ACC112 (cell line): Measurements from ENCODE around the gene TBC1D14.

Experiments
- H2AFZ ChIP-seq: fragments of 200-600 bp; sonication (generic); one replicate; pipeline ENCODE4 v1.6.0; 2017; ENCODE audit warnings: antibody characterized with exemption, low read length; ENCODE audit not compliant: unreplicated experiment
- H3K27ac ChIP-seq: fragments of 200-600 bp; sonication (generic); 2 replicates; pipeline ENCODE4 v1.5.1; 2014; ENCODE audit warnings: low read depth, mild to moderate bottlenecking, antibody characterized with exemption, low read length, moderate library complexity
- H3K27me3 ChIP-seq: fragments of 200-600 bp; sonication (generic); 2 replicates; pipeline ENCODE4 v1.6.1; 2014; ENCODE audit warnings: mild to moderate bottlenecking, antibody characterized with exemption, low read length, moderate library complexity, mixed read lengths; ENCODE audit not compliant: insufficient read depth
- H3K36me3 ChIP-seq: fragments of 200-600 bp; sonication (generic); 2 replicates; pipeline ENCODE4 v1.6.1; 2016; ENCODE audit warnings: mild to moderate bottlenecking, antibody characterized with exemption, low read length, moderate library complexity, mixed read lengths; ENCODE audit not compliant: insufficient read depth
- H3K4me1 ChIP-seq: fragments of 200-600 bp; sonication (generic); one replicate; pipeline ENCODE4 v1.6.1; 2016; ENCODE audit warnings: low read length, mixed read lengths; ENCODE audit not compliant: insufficient read depth, unreplicated experiment, control insufficient read depth
- H3K4me3 ChIP-seq: fragments of 200-600 bp; sonication (generic); 2 replicates; pipeline ENCODE4 v1.5.1; 2014; ENCODE audit warnings: mild to moderate bottlenecking, low read depth, low read length
- H3K79me2 ChIP-seq: fragments of 200-600 bp; sonication (generic); one replicate; pipeline ENCODE4 v1.6.0; 2016; ENCODE audit warnings: low read length; ENCODE audit not compliant: control insufficient read depth, unreplicated experiment, insufficient read depth

TBC1D14 gene

DNA sequence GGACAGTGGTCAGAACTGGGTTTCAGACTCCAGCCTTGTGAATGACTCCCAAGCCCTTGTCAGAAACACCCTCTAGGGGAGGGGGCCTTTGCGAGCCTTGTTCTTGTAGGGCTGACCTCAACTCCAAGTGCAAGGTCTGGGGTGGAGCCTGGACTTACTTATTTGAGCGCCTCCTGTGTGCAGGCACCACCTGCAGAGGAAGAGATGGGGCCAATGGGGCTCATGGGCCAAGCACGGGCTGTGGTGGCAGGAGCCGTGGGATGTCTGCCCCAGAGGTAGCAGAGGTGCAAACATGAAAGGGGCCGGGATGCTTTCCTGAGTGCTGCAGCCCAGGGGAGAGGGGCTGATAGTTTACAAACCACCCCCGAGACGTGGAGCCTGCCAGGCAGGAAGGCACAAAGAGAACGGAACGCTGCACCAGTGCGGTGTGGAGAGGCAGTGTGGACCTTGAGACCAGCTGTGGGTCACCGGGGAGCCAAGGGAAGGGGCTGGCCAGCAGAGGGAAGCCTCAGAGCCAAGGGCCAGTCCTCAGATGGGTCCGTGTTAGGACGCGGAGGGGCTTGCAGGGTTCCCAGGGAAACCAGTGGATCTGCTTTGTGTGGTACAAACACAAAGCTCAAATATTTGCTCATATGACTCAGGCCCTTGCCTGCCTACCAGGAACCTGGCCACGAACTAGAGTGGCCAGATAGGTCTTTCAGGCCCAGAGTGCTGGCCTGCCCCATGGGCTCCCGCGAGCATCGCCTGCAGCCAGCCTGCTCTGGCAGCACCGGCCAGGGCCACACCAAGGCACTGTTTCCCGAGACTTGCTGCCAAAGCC lies 124.8 kb downstream of the TBC1D14 start:
- no peak overlapping the region; the same call in 1 of the 2 replicates for H3K27ac ChIP-seq
- H3K79me2 ChIP-seq: no peaks in the 10 kb centered on the region
- no peak overlapping the region for H2AFZ ChIP-seq

DNA sequence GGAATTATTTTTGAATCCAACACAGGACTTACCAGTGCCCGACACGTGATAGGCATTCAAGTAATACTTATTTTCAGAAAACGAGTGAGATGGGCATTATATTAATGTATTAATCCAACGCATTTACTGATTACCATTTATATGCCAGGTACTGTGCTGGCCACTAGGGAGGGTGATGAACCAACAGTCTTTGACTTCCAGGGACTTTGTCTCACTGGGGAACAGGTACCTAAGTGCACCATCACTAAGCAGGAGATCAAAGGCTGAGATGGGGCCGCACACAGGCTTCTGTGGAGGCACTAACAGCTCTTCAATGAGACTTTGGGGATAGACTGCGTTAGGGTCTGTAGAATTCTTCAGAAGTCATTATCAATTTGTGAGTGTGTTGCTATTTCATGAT lies 127.8 kb downstream of the TBC1D14 start:
- no peak overlapping the region for H3K27ac ChIP-seq
- no peaks in the 10 kb centered on the region for H3K27me3 ChIP-seq
- no peak overlapping the region for H3K4me3 ChIP-seq
- H3K4me1 ChIP-seq: peaks cover 33% of the 10 kb centered on the region
- H2AFZ ChIP-seq: no peak overlapping the region
- H3K79me2 ChIP-seq: peaks cover 10% of the 10 kb centered on the region
- no peaks in the 10 kb centered on the region for H3K36me3 ChIP-seq

More for the DNA sequence above, 124.8 kb downstream of the TBC1D14 start:
- Histone ChIP-seq H3K4me3 (no peak overlapping the region), H3K36me3 (no peaks in the 10 kb centered on the region), H3K4me1 (peaks cover 23% of the 10 kb centered on the region), H3K27me3 (no peaks in the 10 kb centered on the region)

GRCh38 chr4:7040765-7041164 lies 131.1 kb downstream of the TBC1D14 start:
- H3K79me2 ChIP-seq: peaks cover 33% of the 10 kb centered on the region
- H3K27me3 ChIP-seq: no peaks in the 10 kb centered on the region
- no peaks in the 10 kb centered on the region for H3K36me3 ChIP-seq

GRCh38 chr4:7041246-7041645 lies 131.6 kb downstream of the TBC1D14 start:
- Histone ChIP-seq H3K27ac (no peak overlapping the region), H2AFZ (no peak overlapping the region), H3K36me3 (no peaks in the 10 kb centered on the region), H3K4me1 (peaks cover 31% of the 10 kb centered on the region), H3K4me3 (peak overlapping the region; percentile 77; the same call in 1 of the 2 replicates), H3K79me2 (peaks cover 38% of the 10 kb centered on the region), H3K27me3 (no peaks in the 10 kb centered on the region)

More at GRCh38 chr4:7040765-7041164, 131.1 kb downstream of the TBC1D14 start:
- Histone ChIP-seq H3K27ac (no peak overlapping the region), H2AFZ (no peak overlapping the region), H3K4me3 (peak overlapping the region; percentile 77; the same call in 1 of the 2 replicates), H3K4me1 (peaks cover 32% of the 10 kb centered on the region)

GRCh38 chr4:7041801-7042502 lies 132.3 kb downstream of the TBC1D14 start:
- H3K4me3 ChIP-seq: peak overlapping the region; percentile 77
- H3K4me1 ChIP-seq: peaks cover 24% of the 10 kb centered on the region
- no peaks in the 10 kb centered on the region for H3K27me3 ChIP-seq
- peak overlapping the region; percentile 98 for H2AFZ ChIP-seq
- H3K79me2 ChIP-seq: peaks cover 45% of the 10 kb centered on the region
- H3K27ac ChIP-seq: peak overlapping the region; percentile 76
- H3K36me3 ChIP-seq: no peaks in the 10 kb centered on the region

DNA sequence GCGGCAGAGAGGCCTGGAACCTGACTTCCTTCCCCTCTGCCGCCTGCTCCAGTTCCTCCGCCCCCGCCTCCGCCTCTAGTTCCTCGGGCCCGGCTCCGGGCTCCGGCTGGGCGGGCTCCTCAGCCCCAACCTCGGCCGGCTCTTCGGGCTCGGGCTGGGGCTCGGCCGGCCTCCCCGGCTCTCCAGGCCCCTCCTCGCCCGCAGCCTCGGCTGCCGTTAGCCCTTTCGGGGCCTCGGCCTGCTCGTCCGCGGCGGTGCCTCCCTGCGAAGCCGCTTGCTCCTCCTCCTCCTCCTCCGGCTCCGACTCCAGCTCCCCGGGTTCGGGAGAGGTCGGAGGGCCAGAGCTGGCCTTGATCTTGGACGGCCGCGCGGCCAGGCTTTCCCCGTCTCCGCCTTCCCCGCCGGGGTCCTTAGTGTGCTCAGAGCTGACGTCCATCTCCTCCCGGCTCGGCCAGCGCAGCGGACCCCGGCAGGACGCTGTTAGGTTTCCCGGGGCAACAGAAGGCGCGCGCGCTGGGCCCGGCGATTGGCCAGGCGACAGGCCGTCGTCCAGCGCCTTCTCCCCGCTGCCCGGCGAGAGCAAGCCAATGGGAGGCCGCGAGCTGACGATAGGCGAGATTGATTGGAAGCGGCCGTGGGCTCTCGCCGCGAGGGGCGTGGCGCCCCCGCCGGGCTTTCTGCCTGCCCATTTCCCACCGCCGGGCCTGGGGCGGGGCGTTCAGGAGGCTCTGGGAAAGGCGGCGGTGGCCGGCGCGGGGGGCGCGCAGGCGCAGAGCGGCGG lies 133.1 kb downstream of the TBC1D14 start:
- peaks cover 53% of the 10 kb centered on the region for H3K79me2 ChIP-seq
- H3K4me3 ChIP-seq: peak overlapping the region; percentile 77
- H3K27ac ChIP-seq: peak overlapping the region; percentile 76
- no peaks in the 10 kb centered on the region for H3K36me3 ChIP-seq
- H3K4me1 ChIP-seq: peaks cover 21% of the 10 kb centered on the region
- H3K27me3 ChIP-seq: no peaks in the 10 kb centered on the region
- peak overlapping the region; percentile 98 for H2AFZ ChIP-seq

- peaks cover 58% of the 10 kb centered on the region for H3K79me2 ChIP-seq
- H3K27ac ChIP-seq: peak within 1 kb of the TSS; percentile 76
- peak within 1 kb of the TSS; percentile 95 for H3K4me3 ChIP-seq
- H2AFZ ChIP-seq: peak within 1 kb of the TSS; percentile 98
- H3K36me3 ChIP-seq: no peaks in the 10 kb centered on the region
- H3K4me1 ChIP-seq: peaks cover 21% of the 10 kb centered on the region
- no peaks in the 10 kb centered on the region for H3K27me3 ChIP-seq
Measured at GRCh38 chr4:7043284-7044136, 133.9 kb downstream of the TBC1D14 start, which contains the start of gene TADA2B. Gene TADA2B, plus strand, starts transcription at chr4:7043372. Its CDS starts 208 bp downstream, at chr4:7043580.

DNA sequence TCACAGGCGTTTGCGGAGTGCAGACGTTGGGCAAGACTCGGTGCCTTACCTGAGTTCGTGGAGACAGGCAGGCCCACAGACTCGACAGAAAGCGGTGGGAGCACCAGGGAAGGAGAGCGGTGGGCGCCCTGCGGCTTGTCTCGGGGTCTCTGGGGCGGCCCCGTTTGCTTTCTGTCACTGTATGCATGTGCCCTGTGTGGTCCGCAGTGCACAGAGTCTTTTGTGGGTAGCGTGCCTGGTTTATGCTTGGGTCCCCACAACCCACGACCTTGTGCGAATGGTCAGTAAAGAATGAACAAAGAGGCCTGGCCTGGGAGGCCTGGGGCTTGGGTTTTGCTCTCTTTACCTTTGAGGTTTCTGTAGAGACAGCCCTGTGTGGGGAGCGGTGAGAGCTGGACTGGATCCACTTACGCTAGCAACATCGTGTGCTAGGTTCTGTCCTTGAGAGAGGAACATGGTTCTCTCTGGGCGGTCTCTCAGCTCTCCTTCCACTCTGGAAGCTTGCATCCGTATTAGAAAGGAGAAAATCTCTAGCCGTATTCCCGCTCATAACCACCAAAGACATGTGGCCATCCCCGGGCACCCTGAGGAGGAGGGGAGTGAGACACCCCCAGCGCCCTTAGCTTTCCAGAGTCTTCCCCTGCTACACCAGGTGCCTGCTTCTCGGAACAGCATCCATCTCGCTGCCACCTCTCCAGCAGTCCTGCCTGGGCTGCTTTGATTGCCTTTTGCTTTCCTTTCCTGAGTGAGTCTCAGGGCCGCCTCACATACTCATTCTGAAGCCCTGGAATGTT lies 134.7 kb downstream of the TBC1D14 start:
- no peaks in the 10 kb centered on the region for H3K36me3 ChIP-seq
- peak overlapping the region; percentile 64 for H2AFZ ChIP-seq
- no peaks in the 10 kb centered on the region for H3K27me3 ChIP-seq
- H3K79me2 ChIP-seq: peaks cover 64% of the 10 kb centered on the region
- H3K27ac ChIP-seq: no peak overlapping the region
- H3K4me1 ChIP-seq: peaks cover 21% of the 10 kb centered on the region
- H3K4me3 ChIP-seq: peak overlapping the region; percentile 95

DNA sequence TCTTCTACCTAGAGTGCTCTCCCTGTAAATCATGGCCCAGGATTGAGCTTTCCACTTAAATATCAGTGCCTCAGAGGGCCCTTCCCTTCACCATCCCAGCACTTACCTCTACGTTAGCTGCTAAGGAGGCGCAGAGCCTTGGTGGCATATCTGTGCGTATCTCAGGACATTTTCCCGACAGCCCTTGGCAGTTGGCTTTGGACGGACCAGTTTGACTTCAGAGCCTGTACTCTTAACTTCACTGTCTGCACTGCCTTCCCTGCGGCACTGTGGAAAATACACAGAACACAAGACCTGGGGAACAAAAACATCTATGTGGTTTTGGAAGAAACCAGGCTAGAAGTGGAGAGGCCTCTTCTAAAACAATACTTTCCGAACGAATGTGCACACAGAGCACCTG lies 135.9 kb downstream of the TBC1D14 start:
- no peaks in the 10 kb centered on the region for H3K36me3 ChIP-seq
- H2AFZ ChIP-seq: no peak overlapping the region
- H3K4me3 ChIP-seq: no peak overlapping the region; the same call in 1 of the 2 replicates
- no peak overlapping the region for H3K27ac ChIP-seq
- no peaks in the 10 kb centered on the region for H3K27me3 ChIP-seq
- peaks cover 70% of the 10 kb centered on the region for H3K79me2 ChIP-seq
- H3K4me1 ChIP-seq: peaks cover 21% of the 10 kb centered on the region
